HG03060 (cell line): ENCODE measurements around the gene TSC22D1.

Experiments
- ATAC-seq: cut with Tn5 transposase; IDR thresholded peaks from one replicate; pipeline ENCODE4 v1.9.1; 2021; ENCODE audit warnings: low read depth, moderate number of reproducible peaks; ENCODE audit not compliant: unreplicated experiment

TSC22D1 gene

GRCh38 chr13:44508562-44509077 is 67.5 kb downstream of the TSC22D1 start:
- ATAC-seq = no peak

- no peak for ATAC-seq
These were observed 68.5 kb downstream of the TSC22D1 start for GRCh38 chr13:44507639-44508038.

GRCh38 chr13:44506719-44507118 is 69.4 kb downstream of the TSC22D1 start:
- ATAC-seq = no peak

- ATAC-seq = no peak
These were observed 69.9 kb downstream of the TSC22D1 start for GRCh38 chr13:44506251-44506650.

- no peak for ATAC-seq
These were observed 72.0 kb downstream of the TSC22D1 start for GRCh38 chr13:44504116-44504515.

- no peak for ATAC-seq
These were observed 77.2 kb downstream of the TSC22D1 start for GRCh38 chr13:44498969-44499368.

GRCh38 chr13:44498502-44498901 is 77.6 kb downstream of the TSC22D1 start:
- ATAC-seq = no peak

- no peak for ATAC-seq
These were observed 78.3 kb downstream of the TSC22D1 start for GRCh38 chr13:44497801-44498200.

GRCh38 chr13:44493213-44493812 is 82.8 kb downstream of the TSC22D1 start:
- no peak for ATAC-seq

- no peak for ATAC-seq
These were observed 86.4 kb downstream of the TSC22D1 start for GRCh38 chr13:44489751-44490150.

GRCh38 chr13:44487989-44488388 is 88.1 kb downstream of the TSC22D1 start:
- no peak for ATAC-seq

- ATAC-seq = no peak
These were observed 91.5 kb downstream of the TSC22D1 start for GRCh38 chr13:44484562-44485138.

GRCh38 chr13:44474122-44474910 is 101.8 kb downstream of the TSC22D1 start:
- ATAC-seq = no peak

GRCh38 chr13:44471686-44472085 is 104.4 kb downstream of the TSC22D1 start:
- ATAC-seq = no peak

- ATAC-seq = no peak
These were observed 105.2 kb downstream of the TSC22D1 start for GRCh38 chr13:44470638-44471562.

GRCh38 chr13:44468874-44469273 is 107.3 kb downstream of the TSC22D1 start:
- ATAC-seq = no peak

GRCh38 chr13:44465318-44465717 is 110.8 kb downstream of the TSC22D1 start:
- ATAC-seq = no peak

GRCh38 chr13:44464471-44464870 is 111.7 kb downstream of the TSC22D1 start:
- no peak for ATAC-seq

GRCh38 chr13:44463759-44464158 is 112.4 kb downstream of the TSC22D1 start:
- ATAC-seq = no peak

GRCh38 chr13:44459674-44460073 is 116.5 kb downstream of the TSC22D1 start:
- no peak for ATAC-seq
